Measurements from ENCODE around the gene THPO.

- TF ChIP-seq TARDBP (IDR thresholded peaks at IDR 0.05) (no peak), FOXA1 (IDR thresholded peaks at IDR 0.05) (no peak), FOXM1 (IDR thresholded peaks at IDR 0.05; ENCODE audit: borderline replicate concordance) (no peak), PKNOX1 (IDR thresholded peaks at IDR 0.05) (no peak), L3MBTL2 (conservative IDR thresholded peaks at IDR 0.05) (no peak), BHLHE40 (IDR thresholded peaks at IDR 0.05; ENCODE audit: borderline replicate concordance) (no peak), ARNT (IDR thresholded peaks at IDR 0.05) (no peak), HDGF (IDR thresholded peaks at IDR 0.05; ENCODE audit: borderline replicate concordance) (no peak), NFRKB (IDR thresholded peaks at IDR 0.05) (no peak), FOXK2 (IDR thresholded peaks at IDR 0.05) (no peak), SP1 (IDR thresholded peaks at IDR 0.05) (no peak), ELF4 (IDR thresholded peaks at IDR 0.05) (no peak), LEF1 (IDR thresholded peaks at IDR 0.05; ENCODE audit: borderline replicate concordance) (no peak), ZNF384 (IDR thresholded peaks at IDR 0.05) (no peak)
Measured at GRCh38 chr3:184419171-184419570, 41.2 kb upstream of the THPO start.
